Measurements from ENCODE around the gene IFNL3. TPM values are rescaled to one million over a fixed set of nuclear protein-coding genes. Genes with fewer than 3 reads are reported as not detected.

Gene IFNL3
- total RNA-seq, 1 donor from 2014 or later: not detected

DNA sequence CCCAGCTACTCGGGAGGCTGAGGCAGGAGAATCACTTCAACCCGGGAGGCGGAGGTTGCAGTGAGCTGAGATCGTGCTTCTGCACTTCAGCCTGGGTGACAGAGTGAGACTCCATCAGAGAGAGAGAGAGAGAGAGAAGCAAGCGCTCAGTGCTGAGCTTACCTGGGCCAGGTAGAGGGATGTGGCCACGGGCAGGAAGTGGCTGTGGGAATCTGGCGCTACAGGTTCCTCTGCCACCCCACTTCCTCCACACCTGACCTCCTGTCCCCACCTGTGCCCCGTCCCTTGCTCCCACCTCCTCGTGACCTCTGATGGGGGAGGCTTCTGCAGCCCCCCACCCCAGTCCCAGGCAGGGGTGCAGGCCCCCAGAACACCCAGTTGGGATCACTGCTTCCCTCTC lies 49.1 kb downstream of the IFNL3 start:
- no peak overlapping the region for H3K27ac Mint-ChIP-seq
- peak overlapping the region; percentile 15 for H3K4me3 Mint-ChIP-seq
- H3K27me3 Mint-ChIP-seq (ENCODE audit: low read depth): peaks cover 39% of the 10 kb centered on the region
- H3K9me3 Mint-ChIP-seq: no peaks in the 10 kb centered on the region
- H3K4me1 Mint-ChIP-seq: peaks cover 32% of the 10 kb centered on the region
- DNase-seq (ENCODE audit: low spot score in 2 of 2, unreplicated experiment in 2 of 2): no peak
- TF ChIP-seq, protein P1, sequence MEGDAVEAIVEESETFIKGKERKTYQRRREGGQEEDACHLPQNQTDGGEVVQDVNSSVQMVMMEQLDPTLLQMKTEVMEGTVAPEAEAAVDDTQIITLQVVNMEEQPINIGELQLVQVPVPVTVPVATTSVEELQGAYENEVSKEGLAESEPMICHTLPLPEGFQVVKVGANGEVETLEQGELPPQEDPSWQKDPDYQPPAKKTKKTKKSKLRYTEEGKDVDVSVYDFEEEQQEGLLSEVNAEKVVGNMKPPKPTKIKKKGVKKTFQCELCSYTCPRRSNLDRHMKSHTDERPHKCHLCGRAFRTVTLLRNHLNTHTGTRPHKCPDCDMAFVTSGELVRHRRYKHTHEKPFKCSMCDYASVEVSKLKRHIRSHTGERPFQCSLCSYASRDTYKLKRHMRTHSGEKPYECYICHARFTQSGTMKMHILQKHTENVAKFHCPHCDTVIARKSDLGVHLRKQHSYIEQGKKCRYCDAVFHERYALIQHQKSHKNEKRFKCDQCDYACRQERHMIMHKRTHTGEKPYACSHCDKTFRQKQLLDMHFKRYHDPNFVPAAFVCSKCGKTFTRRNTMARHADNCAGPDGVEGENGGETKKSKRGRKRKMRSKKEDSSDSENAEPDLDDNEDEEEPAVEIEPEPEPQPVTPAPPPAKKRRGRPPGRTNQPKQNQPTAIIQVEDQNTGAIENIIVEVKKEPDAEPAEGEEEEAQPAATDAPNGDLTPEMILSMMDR (IDR thresholded peaks at IDR 0.05; ENCODE audit: unreplicated experiment): no peak
- no peaks in the 10 kb centered on the region for H3K36me3 Mint-ChIP-seq

DNA sequence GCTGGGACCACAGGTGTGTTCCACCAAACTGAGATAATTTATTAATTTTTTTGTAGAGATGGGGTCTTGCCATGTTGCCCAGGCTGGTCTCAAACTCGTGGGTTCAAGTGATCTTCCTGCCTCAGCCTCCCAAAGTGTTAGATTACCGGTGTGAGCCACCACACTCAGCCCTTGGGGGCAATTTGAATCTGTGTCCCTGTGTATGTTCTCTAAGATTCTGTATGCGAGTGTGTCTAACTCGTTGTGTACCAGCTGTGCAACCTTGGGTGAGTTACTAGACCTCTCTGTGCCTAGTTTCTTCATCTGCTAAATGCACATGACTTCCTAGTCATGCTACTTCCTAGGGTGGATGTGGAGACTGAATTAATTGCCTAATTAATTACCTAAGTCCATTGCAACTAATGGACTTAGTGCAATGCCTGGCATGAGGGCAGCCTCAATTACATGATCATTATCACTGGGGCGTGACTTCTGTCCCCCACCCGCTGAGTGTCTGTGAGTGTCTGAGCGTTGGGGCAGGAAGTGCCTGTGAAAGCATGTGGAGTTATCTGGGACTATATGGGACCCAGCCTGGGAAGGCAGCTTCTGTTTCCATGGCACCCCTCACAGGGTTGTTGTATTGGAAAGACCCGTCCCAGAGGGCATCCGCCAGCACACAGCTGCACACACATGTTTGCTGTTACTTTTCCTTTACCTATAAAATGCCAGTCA lies 49.8 kb downstream of the IFNL3 start:
- no peaks in the 10 kb centered on the region for H3K9me3 Mint-ChIP-seq
- no peaks in the 10 kb centered on the region for H3K36me3 Mint-ChIP-seq
- H3K4me1 Mint-ChIP-seq: peaks cover 32% of the 10 kb centered on the region
- peak overlapping the region; percentile 15 for H3K4me3 Mint-ChIP-seq
- H3K27me3 Mint-ChIP-seq (ENCODE audit: low read depth): peaks cover 39% of the 10 kb centered on the region
- DNase-seq (ENCODE audit: low spot score in 2 of 2, unreplicated experiment in 2 of 2): no peak
- no peak overlapping the region for H3K27ac Mint-ChIP-seq
- TF ChIP-seq, protein P1 (IDR thresholded peaks at IDR 0.05; ENCODE audit: unreplicated experiment): no peak

DNA sequence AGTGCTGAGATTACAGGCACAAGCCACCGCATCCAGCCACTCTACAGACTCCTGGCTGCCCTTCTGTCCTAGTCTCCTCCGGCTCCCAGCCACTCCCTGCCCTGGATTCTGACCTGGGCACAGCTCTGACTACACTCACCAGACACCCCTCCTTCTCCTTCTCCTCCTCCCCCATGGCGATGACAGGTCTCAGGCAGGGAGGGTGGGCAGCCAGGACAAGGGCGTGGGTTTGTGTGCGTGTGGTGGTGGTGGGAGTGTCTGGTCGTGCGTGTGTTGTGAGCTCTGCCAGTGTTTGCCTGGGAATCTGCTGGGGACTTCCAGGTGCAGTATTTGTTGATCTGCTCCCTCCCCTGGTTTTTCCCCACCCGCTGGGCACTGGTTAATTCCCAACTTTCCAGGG lies 51.0 kb downstream of the IFNL3 start:
- no peaks in the 10 kb centered on the region for H3K9me3 Mint-ChIP-seq
- H3K27me3 Mint-ChIP-seq (ENCODE audit: low read depth): peaks cover 32% of the 10 kb centered on the region

More for the DNA sequence above, 51.0 kb downstream of the IFNL3 start:
- H3K36me3 Mint-ChIP-seq: no peaks in the 10 kb centered on the region
- no peak overlapping the region for H3K4me3 Mint-ChIP-seq
- H3K27ac Mint-ChIP-seq: peak overlapping the region; percentile 66
- no peak for DNase-seq (ENCODE audit: low spot score in 2 of 2, unreplicated experiment in 2 of 2)
- H3K4me1 Mint-ChIP-seq: peaks cover 32% of the 10 kb centered on the region
- TF ChIP-seq, protein P1 (IDR thresholded peaks at IDR 0.05; ENCODE audit: unreplicated experiment): no peak

Other genes with a start within 250 kb of the IFNL3 start
- 9.5 to 10.2 TPM (median 9.6 TPM) in 3 replicates for gene FBXO27, start 212.5 kb downstream of the IFNL3 start, total RNA-seq
- gene ACP7, start 160.6 kb downstream of the IFNL3 start, total RNA-seq: not detected in 3 replicates
- 101 to 103 TPM (median 102 TPM) in 3 replicates for gene PAK4, start 119.2 kb downstream of the IFNL3 start, total RNA-seq
- 11.7 to 14.8 TPM (median 12.2 TPM) in 3 replicates for gene NCCRP1, start 48.0 kb downstream of the IFNL3 start, total RNA-seq
- not detected in 3 replicates for gene SYCN, start 40.7 kb downstream of the IFNL3 start, total RNA-seq
- gene IFNL4, start 3.9 kb upstream of the IFNL3 start, total RNA-seq: 0.14 to 0.74 TPM (median 0.40 TPM) in 3 replicates
- not detected in 3 replicates for gene IFNL2, start 23.4 kb upstream of the IFNL3 start, total RNA-seq
- not detected in 3 replicates for gene IFNL1, start 51.4 kb upstream of the IFNL3 start, total RNA-seq
- 19.1 to 20.6 TPM (median 20.4 TPM) in 3 replicates for gene LRFN1, start 75.9 kb upstream of the IFNL3 start, total RNA-seq
- gene GMFG, start 91.0 kb upstream of the IFNL3 start, total RNA-seq: not detected in 3 replicates
- 128 to 143 TPM (median 133 TPM) in 3 replicates for gene SAMD4B, start 97.4 kb upstream of the IFNL3 start, total RNA-seq
- gene PAF1, start 146.1 kb upstream of the IFNL3 start, total RNA-seq: 41.4 to 47.8 TPM (median 42.9 TPM) in 3 replicates
- gene MED29, start 146.4 kb upstream of the IFNL3 start, total RNA-seq: 35.6 to 39.2 TPM (median 36.1 TPM) in 3 replicates
- 111 to 113 TPM (median 111 TPM) in 3 replicates for gene ZFP36, start 161.8 kb upstream of the IFNL3 start, total RNA-seq
- 160 to 172 TPM (median 164 TPM) in 3 replicates for gene PLEKHG2, start 167.7 kb upstream of the IFNL3 start, total RNA-seq
- 1,616 to 1,722 TPM (median 1,707 TPM) in 3 replicates for gene RPS16, start 190.9 kb upstream of the IFNL3 start, total RNA-seq
- 127 to 136 TPM (median 129 TPM) in 3 replicates for gene SUPT5H, start 200.6 kb upstream of the IFNL3 start, total RNA-seq
- gene TIMM50, start 235.8 kb upstream of the IFNL3 start, total RNA-seq: 69.3 to 78.9 TPM (median 70.7 TPM) in 3 replicates

Data from mesothelial cell of epicardium (in vitro differentiated cells).